Pancreas (tissue), 10 donors: ENCODE data around the gene GLT1D1. TPM values are rescaled to one million over a fixed set of nuclear protein-coding genes. Genes with fewer than 3 reads are reported as not detected.

Experiments used
- ATAC-seq, 4 donors: fragments of 200-7000 bp; cut with Tn5 transposase; one replicate each; pipeline versions ENCODE4 v1.8.0 to v1.9.1; 2020; ENCODE audit warnings: mild to moderate bottlenecking in 4 of 4, moderate library complexity in 4 of 4
- DNase-seq, 6 donors: peaks; one replicate each; pipeline ENCODE4 v3.0.0-alpha.2; 2020
- FAIRE-seq: peaks from 2 replicates; lab custom pipeline; 2012; peaks lifted over from hg19 to GRCh38; lab: Jason Lieb, UNC
- H3K27ac ChIP-seq, 4 donors: fragments of 200-600 bp; sonication (generic); 1 replicate in 3 of 4; 2 replicates in 1 of 4; pipeline versions ENCODE4 v1.5.0 to v1.8.0; 2020
- H3K27me3 ChIP-seq, 4 donors: fragments of 200-600 bp; one replicate each; pipeline ENCODE4 v1.8.0; 2021
- H3K36me3 ChIP-seq, 3 donors: fragments of 200-600 bp; sonication (generic) in 1 of 3; one replicate each; pipeline versions ENCODE4 v1.5.0 to v1.8.0; 2020 to 2021
- H3K4me1 ChIP-seq, 3 donors: fragments of 200-600 bp; one replicate each; pipeline ENCODE4 v1.8.0; 2021
- H3K4me3 ChIP-seq, 4 donors: fragments of 200-600 bp; sonication (generic) in 2 of 4; one replicate each; pipeline versions ENCODE4 v1.5.0 to v1.8.0; 2020 to 2021
- H3K9me3 ChIP-seq, 4 donors: fragments of 200-600 bp; one replicate each; pipeline ENCODE4 v1.8.0; 2021
- WGBS, 2 donors: extraction: QIAGEN DNeasy Blood & Tissue Kit; methylation state at CpG; one replicate each; pipeline ENCODE4 v1.1.7; 2013; 5-methylcytosine and 5-hydroxymethylcytosine counted together
- intact Hi-C, 3 donors: fragments of 100-400 bp; cut with DNase I; formaldehyde crosslinking; loops; one replicate each; pipeline versions ENCODE4 v1.11.1 to v1.14.2; 2022
- polyA plus RNA-seq, 2 donors: library from polyadenylated mRNA; stranded (reverse); fragments of 200-250 nt; gene quantifications; one replicate each; pipeline ENCODE4 v1.2.3, GENCODE V29; 2013
- total RNA-seq, 6 donors: library from RNA; stranded (reverse); fragmentation: NEBNext Ultra II Directional in 4 of 6; extraction: Animal tissue kit (Norgen Biotek cat#: 25700) in 4 of 6; gene quantifications; one replicate each; pipeline versions ENCODE4 v1.2.1 to v1.2.4, GENCODE V29; 2021 to 2023
- TF ChIP-seq, protein P1 (sequence below), 4 donors: fragments of 200-600 bp; sonication (generic) in 3 of 4; IDR thresholded peaks; one replicate each; pipeline versions ENCODE4 v1.5.0 to v1.8.0; 2021; ENCODE audit warnings: antibody characterized with exemption in 4 of 4
- donor health status: healthy with polysubstance abuse.
- donor health status: DM: no; HTN: no; CAD: no; lungs with moderate emphysema.
- donor health status: DM: no; HTN: no; CAD: no.
- donor health status: control.
- donor health status: control.
- donor health status: Bipolar disorder and iron deficiency.
- donor health status: DM: yes; HTN: yes; CAD: no.
- donor health status: DM: no; HTN: no; CAD: no.
- donor health status: DM: no; HTN: no; CAD: no.
- donor health status: DM: yes; HTN: yes; CAD: no.

Gene GLT1D1
- total and polyA plus RNA-seq, 8 donors: 0.12 to 1.3 (median 0.28) TPM

- intact Hi-C loops: no loop called here
- H3K4me3 ChIP-seq: no peak overlapping the region
- DNase-seq (no peak), ATAC-seq (no peak), FAIRE-seq (no peak)
- no peaks in the 10 kb centered on the region for H3K4me1 ChIP-seq
- no peaks in the 10 kb centered on the region for H3K9me3 ChIP-seq
- H3K27me3 ChIP-seq: peaks cover 0 to 17% (median 0%) of the 10 kb centered on the region in 4 donors
- WGBS, 2 donors: 20 to 35% methylated on average over 7 to 8 of the region's 8 CpGs
- TF ChIP-seq, protein P1, sequence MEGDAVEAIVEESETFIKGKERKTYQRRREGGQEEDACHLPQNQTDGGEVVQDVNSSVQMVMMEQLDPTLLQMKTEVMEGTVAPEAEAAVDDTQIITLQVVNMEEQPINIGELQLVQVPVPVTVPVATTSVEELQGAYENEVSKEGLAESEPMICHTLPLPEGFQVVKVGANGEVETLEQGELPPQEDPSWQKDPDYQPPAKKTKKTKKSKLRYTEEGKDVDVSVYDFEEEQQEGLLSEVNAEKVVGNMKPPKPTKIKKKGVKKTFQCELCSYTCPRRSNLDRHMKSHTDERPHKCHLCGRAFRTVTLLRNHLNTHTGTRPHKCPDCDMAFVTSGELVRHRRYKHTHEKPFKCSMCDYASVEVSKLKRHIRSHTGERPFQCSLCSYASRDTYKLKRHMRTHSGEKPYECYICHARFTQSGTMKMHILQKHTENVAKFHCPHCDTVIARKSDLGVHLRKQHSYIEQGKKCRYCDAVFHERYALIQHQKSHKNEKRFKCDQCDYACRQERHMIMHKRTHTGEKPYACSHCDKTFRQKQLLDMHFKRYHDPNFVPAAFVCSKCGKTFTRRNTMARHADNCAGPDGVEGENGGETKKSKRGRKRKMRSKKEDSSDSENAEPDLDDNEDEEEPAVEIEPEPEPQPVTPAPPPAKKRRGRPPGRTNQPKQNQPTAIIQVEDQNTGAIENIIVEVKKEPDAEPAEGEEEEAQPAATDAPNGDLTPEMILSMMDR (IDR thresholded peaks at IDR 0.05): no peak
- no peak overlapping the region for H3K27ac ChIP-seq
- H3K36me3 ChIP-seq: no peaks in the 10 kb centered on the region
Observed at GRCh38 chr12:128968668-128969067, 115.4 kb downstream of the GLT1D1 start.

DNA sequence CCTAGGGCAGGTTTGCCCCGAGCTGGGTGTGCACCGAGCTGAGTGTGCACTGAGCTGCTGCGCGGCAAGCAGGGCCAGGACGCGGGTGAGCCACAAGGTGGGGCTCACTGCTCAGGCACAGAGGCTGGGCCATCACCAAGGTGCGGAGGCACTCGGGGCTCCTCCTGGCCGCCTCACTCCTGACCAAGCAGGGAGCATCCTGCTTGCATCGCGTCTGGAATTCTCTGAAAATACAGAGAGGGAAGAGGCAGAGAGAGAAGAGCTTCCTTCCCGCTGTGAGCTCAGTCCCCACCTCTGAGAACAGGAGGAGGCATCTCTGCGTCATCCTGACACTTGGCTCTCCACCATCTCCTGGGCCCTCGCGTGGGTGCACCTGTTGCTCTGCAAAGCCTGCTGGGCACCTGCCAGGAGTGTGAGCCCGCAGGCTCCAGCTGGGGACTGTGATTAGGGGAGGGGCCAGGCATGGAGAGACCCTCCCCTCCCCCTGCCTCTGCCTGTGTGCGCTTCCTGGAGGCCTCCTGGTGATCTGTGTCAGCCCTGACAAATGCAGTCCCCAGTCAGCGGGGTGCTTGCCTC is 116.3 kb downstream of the GLT1D1 start:
- 1 to 2% methylated on average over 18 of the region's 18 CpGs for WGBS, 2 donors
- no peaks in the 10 kb centered on the region for H3K36me3 ChIP-seq
- intact Hi-C loops: no loop called here
- DNase-seq: peak in 5 of 6 donors; percentile 10 to 72 (median 34)
- ATAC-seq: peak; percentile 48 to 94 (median 88)
- no peak overlapping the region for H3K4me3 ChIP-seq
- FAIRE-seq: no peak
- H3K4me1 ChIP-seq: no peaks in the 10 kb centered on the region
- peaks cover 0 to 23% (median 0%) of the 10 kb centered on the region in 4 donors for H3K27me3 ChIP-seq
- H3K27ac ChIP-seq: no peak overlapping the region
- H3K9me3 ChIP-seq: no peaks in the 10 kb centered on the region
- TF ChIP-seq, protein P1 (IDR thresholded peaks at IDR 0.05): peak in 3 of 4 donors; percentile 14 to 28 (median 22)

GRCh38 chr12:128970110-128970509 is 116.8 kb downstream of the GLT1D1 start:
- Histone ChIP-seq H3K9me3 (no peaks in the 10 kb centered on the region), H3K27me3 (peaks cover 0 to 26% (median 0%) of the 10 kb centered on the region in 4 donors), H3K4me1 (no peaks in the 10 kb centered on the region), H3K4me3 (no peak overlapping the region), H3K27ac (no peak overlapping the region), H3K36me3 (no peaks in the 10 kb centered on the region)
- no peak for FAIRE-seq
- 8 to 13% methylated on average over 9 to 13 of the region's 13 CpGs for WGBS, 2 donors
- intact Hi-C loops: no loop called here
- TF ChIP-seq, protein P1 (IDR thresholded peaks at IDR 0.05): no peak
- DNase-seq: no peak
- ATAC-seq: no peak

DNA sequence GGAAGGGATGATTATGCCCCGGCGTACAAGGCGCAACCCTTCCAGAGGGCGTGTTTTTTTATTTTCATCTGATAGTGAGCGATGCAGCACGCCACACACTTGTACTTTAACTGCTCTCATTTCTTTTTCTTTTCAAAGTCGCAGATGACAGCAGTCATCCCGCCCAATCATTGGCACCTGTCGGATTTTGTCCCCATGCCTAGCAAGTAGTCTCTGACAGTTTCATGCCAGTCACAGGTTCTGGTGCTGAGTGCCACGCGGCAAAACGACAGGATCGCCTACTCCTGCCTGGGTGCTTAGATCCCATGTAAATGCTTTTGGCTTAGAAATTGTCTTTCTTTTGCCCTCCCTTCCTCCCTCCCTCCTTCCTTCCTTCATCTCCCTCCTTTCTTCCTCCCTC is 117.7 kb downstream of the GLT1D1 start:
- Histone ChIP-seq H3K36me3 (no peaks in the 10 kb centered on the region), H3K4me1 (no peaks in the 10 kb centered on the region), H3K27me3 (peaks cover 0 to 26% (median 0%) of the 10 kb centered on the region in 4 donors), H3K4me3 (no peak overlapping the region), H3K9me3 (no peaks in the 10 kb centered on the region), H3K27ac (no peak overlapping the region)
- FAIRE-seq: no peak
- TF ChIP-seq, protein P1 (IDR thresholded peaks at IDR 0.05): no peak
- WGBS, 2 donors: 74 to 75% methylated on average over 13 of the region's 13 CpGs
- intact Hi-C loops: no loop called here
- no peak for ATAC-seq
- DNase-seq: no peak

DNA sequence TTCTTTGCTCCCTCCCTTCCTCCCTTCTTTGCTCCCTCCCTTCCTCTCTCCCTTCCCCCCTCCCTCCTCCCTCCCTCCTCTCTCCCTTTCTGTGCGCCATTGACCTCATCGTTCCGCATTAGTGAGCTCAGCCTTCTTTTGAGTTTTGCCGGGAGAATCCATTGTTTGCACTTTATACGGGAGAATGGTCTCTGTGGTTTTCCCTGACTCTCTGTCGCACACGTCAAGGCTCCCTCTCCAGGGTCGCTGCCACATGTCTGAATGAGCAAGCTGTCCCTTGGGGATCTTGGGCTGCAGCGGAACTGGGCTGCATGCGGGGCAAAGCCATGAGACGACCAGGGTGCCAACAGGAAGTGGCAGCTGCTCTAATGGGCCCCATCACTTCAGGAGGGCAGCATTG is 118.5 kb downstream of the GLT1D1 start:
- intact Hi-C loops: no loop called here
- peaks cover 0 to 26% (median 0%) of the 10 kb centered on the region in 4 donors for H3K27me3 ChIP-seq
- 27 to 40% methylated on average over 11 of the region's 11 CpGs for WGBS, 2 donors

More for the DNA sequence above, 118.5 kb downstream of the GLT1D1 start:
- DNase-seq (no peak), ATAC-seq (no peak), FAIRE-seq (no peak)
- no peaks in the 10 kb centered on the region for H3K4me1 ChIP-seq
- no peaks in the 10 kb centered on the region for H3K9me3 ChIP-seq
- no peaks in the 10 kb centered on the region for H3K36me3 ChIP-seq
- TF ChIP-seq, protein P1 (IDR thresholded peaks at IDR 0.05): no peak
- H3K4me3 ChIP-seq: no peak overlapping the region
- no peak overlapping the region for H3K27ac ChIP-seq
